Measurements from ENCODE around the gene ROR2.

The ROR2 gene

DNA sequence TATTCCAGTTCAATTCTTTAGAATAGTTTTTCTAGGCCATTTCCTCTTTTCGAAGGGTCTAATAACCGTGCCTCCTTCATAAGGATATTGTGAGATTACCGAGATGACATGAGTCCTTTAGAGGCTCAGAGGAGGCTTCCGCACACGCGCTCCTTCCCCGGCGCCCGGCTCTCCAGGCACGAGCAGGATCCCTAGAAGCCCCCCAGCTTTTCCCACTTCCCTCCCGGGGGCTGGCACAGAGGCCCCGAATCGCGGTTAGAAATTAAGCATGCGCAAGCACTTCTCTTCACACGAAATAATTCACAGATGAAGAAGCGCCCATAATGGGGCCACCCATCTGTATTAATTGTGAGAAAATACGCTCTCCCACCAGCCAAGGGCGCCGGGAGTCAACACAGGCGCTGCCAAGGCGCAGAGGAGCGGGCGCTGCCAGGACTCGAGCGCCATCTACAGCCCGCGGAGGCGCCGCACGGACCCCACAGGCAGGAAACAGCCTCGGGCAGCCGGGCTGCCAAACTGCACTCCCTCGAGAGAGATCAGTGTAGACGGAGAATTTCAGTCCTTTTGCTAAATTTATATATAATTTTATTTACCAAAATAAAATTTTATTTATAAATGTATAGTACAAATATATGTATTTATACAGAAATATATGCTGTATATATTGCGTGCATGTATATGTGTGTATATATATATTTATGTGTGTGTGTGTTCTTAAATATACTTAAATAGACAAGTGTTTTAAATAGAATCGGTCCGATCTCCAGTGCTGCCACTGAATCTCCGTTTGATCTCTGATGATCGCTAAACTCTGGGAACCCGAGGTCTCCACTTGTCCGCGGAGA is 268.3 kb downstream of the ROR2 start:
- ATAC-seq (ENCODE audit: insufficient read depth, low read depth) (peak; percentile 96), DNase-seq (peak; percentile 64)
- Histone ChIP-seq H4K20me1 (ENCODE audit: insufficient read depth, low read length) (no peaks in the 10 kb centered on the region), H3K79me2 (ENCODE audit: insufficient read depth, low read length) (no peaks in the 10 kb centered on the region), H3K27me3 (ENCODE audit: insufficient read depth, low read length, poor library complexity) (peaks cover 7% of the 10 kb centered on the region), H3K9ac (ENCODE audit: low read depth, low read length) (no peak overlapping the region), H3K36me3 (ENCODE audit: insufficient read depth, low read length) (no peaks in the 10 kb centered on the region), H2AFZ (ENCODE audit: low read depth, low read length) (no peak overlapping the region), H3K4me2 (ENCODE audit: insufficient read depth, low read length) (no peak overlapping the region), H3K27ac (ENCODE audit: low read length) (no peak overlapping the region), H3K4me3 (ENCODE audit: low read depth in 1 of 2, low read length in 2 of 2) (no peak overlapping the region), H3K4me1 (ENCODE audit: insufficient read depth, low read length) (no peaks in the 10 kb centered on the region), H3K9me3 (ENCODE audit: insufficient read depth, low read length, severe bottlenecking) (no peaks in the 10 kb centered on the region)
- TF ChIP-seq, protein P1, sequence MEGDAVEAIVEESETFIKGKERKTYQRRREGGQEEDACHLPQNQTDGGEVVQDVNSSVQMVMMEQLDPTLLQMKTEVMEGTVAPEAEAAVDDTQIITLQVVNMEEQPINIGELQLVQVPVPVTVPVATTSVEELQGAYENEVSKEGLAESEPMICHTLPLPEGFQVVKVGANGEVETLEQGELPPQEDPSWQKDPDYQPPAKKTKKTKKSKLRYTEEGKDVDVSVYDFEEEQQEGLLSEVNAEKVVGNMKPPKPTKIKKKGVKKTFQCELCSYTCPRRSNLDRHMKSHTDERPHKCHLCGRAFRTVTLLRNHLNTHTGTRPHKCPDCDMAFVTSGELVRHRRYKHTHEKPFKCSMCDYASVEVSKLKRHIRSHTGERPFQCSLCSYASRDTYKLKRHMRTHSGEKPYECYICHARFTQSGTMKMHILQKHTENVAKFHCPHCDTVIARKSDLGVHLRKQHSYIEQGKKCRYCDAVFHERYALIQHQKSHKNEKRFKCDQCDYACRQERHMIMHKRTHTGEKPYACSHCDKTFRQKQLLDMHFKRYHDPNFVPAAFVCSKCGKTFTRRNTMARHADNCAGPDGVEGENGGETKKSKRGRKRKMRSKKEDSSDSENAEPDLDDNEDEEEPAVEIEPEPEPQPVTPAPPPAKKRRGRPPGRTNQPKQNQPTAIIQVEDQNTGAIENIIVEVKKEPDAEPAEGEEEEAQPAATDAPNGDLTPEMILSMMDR (IDR thresholded peaks at IDR 0.05; ENCODE audit: borderline replicate concordance, extremely low read depth, low read length, poor library complexity, severe bottlenecking) = peak; percentile 56
- no peak for TF ChIP-seq EZH2 (IDR thresholded peaks at IDR 0.05; ENCODE audit: borderline replicate concordance, low read depth, low read length, severe bottlenecking)

DNA sequence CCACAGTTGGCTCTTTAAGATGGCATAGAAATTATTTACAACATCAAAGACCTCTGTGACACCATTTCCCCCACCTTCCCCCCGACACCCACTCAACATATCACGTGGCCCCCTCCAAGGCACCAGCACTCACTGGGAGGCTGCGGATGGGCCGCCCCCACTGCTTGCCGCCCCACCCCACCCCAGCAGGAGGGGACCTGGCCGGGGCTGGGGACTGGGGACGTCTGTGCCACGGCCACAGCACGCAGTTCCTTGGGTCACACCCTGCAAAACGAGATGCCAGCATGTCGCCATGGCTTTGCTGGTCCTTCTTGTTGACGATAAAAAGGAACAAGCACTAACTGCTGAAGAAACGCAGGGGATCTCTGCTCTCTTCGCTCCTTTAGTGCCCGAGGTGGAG is 269.0 kb downstream of the ROR2 start:
- Histone ChIP-seq H3K4me3 (ENCODE audit: low read depth in 1 of 2, low read length in 2 of 2) (no peak overlapping the region), H3K4me1 (ENCODE audit: insufficient read depth, low read length) (no peaks in the 10 kb centered on the region), H3K79me2 (ENCODE audit: insufficient read depth, low read length) (no peaks in the 10 kb centered on the region), H3K36me3 (ENCODE audit: insufficient read depth, low read length) (no peaks in the 10 kb centered on the region), H3K4me2 (ENCODE audit: insufficient read depth, low read length) (no peak overlapping the region), H3K9ac (ENCODE audit: low read depth, low read length) (no peak overlapping the region), H4K20me1 (ENCODE audit: insufficient read depth, low read length) (no peaks in the 10 kb centered on the region), H2AFZ (ENCODE audit: low read depth, low read length) (no peak overlapping the region), H3K27ac (ENCODE audit: low read length) (no peak overlapping the region), H3K27me3 (ENCODE audit: insufficient read depth, low read length, poor library complexity) (peaks cover 7% of the 10 kb centered on the region), H3K9me3 (ENCODE audit: insufficient read depth, low read length, severe bottlenecking) (no peaks in the 10 kb centered on the region)
- TF ChIP-seq EZH2 (IDR thresholded peaks at IDR 0.05; ENCODE audit: borderline replicate concordance, low read depth, low read length, severe bottlenecking) = no peak
- TF ChIP-seq, protein P1 (IDR thresholded peaks at IDR 0.05; ENCODE audit: borderline replicate concordance, extremely low read depth, low read length, poor library complexity, severe bottlenecking) = no peak
- ATAC-seq (ENCODE audit: insufficient read depth, low read depth) = no peak
- DNase-seq = no peak

DNA sequence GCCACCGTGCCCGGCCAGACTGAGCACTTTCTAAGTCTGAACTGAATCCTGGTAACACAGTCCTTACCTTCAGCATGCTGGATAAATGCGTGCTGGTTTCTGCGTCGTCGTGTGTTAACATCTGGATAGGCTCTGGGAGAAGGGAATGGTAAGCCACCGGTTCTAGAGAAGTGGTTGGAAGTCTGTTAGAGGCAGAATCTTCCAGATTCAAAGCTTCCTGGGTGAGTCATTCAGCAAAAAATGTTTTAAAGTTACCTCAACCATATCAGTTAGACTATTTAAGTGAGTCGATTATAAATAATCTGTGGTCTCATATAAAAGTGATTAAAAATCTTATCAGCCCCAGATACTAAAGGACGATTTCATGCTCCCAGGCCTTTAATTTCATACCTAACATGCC is 269.9 kb downstream of the ROR2 start:
- no peak overlapping the region for H3K9ac ChIP-seq (ENCODE audit: low read depth, low read length)
- no peak overlapping the region for H3K4me3 ChIP-seq (ENCODE audit: low read depth in 1 of 2, low read length in 2 of 2)
- no peak for DNase-seq
- no peak for ATAC-seq (ENCODE audit: insufficient read depth, low read depth)
- no peaks in the 10 kb centered on the region for H3K9me3 ChIP-seq (ENCODE audit: insufficient read depth, low read length, severe bottlenecking)
- H3K27me3 ChIP-seq (ENCODE audit: insufficient read depth, low read length, poor library complexity) = peaks cover 7% of the 10 kb centered on the region
- no peaks in the 10 kb centered on the region for H3K4me1 ChIP-seq (ENCODE audit: insufficient read depth, low read length)
- H3K27ac ChIP-seq (ENCODE audit: low read length) = no peak overlapping the region
- no peaks in the 10 kb centered on the region for H4K20me1 ChIP-seq (ENCODE audit: insufficient read depth, low read length)
- TF ChIP-seq EZH2 (IDR thresholded peaks at IDR 0.05; ENCODE audit: borderline replicate concordance, low read depth, low read length, severe bottlenecking) = no peak
- TF ChIP-seq, protein P1 (IDR thresholded peaks at IDR 0.05; ENCODE audit: borderline replicate concordance, extremely low read depth, low read length, poor library complexity, severe bottlenecking) = no peak
- no peaks in the 10 kb centered on the region for H3K79me2 ChIP-seq (ENCODE audit: insufficient read depth, low read length)
- H2AFZ ChIP-seq (ENCODE audit: low read depth, low read length) = no peak overlapping the region
- H3K36me3 ChIP-seq (ENCODE audit: insufficient read depth, low read length) = no peaks in the 10 kb centered on the region
- H3K4me2 ChIP-seq (ENCODE audit: insufficient read depth, low read length) = no peak overlapping the region
